Ishikawa (cell line): Measurements from ENCODE around the gene GIMAP8.

Experiments used
- CEBPB ChIP-seq: IDR thresholded peaks from 2 replicates; pipeline ENCODE4 v1.6.1; 2012
- CREB1 ChIP-seq: IDR thresholded peaks from 2 replicates; pipeline ENCODE4 v1.6.1; 2012; ENCODE audit warnings: low read depth
- EGR1 ChIP-seq: IDR thresholded peaks from 2 replicates; pipeline ENCODE4 v1.6.1; 2012
- EP300 ChIP-seq: IDR thresholded peaks from 2 replicates; pipeline ENCODE4 v1.6.1; 2012; ENCODE audit warnings: borderline replicate concordance
- FOXM1 ChIP-seq: IDR thresholded peaks from 2 replicates; pipeline ENCODE4 v1.6.1; 2012; ENCODE audit warnings: low read depth, borderline replicate concordance
- NFIC ChIP-seq: IDR thresholded peaks from 2 replicates; pipeline ENCODE4 v1.6.1; 2012
- TAF1 ChIP-seq: IDR thresholded peaks from 2 replicates; pipeline ENCODE4 v1.6.1; 2012; ENCODE audit warnings: low read depth, mild to moderate bottlenecking
- TCF12 ChIP-seq: IDR thresholded peaks from 2 replicates; pipeline ENCODE4 v1.6.1; 2012; ENCODE audit warnings: low read depth
- TEAD4 ChIP-seq: IDR thresholded peaks from 2 replicates; pipeline ENCODE4 v1.6.1; 2012
- YY1 ChIP-seq: IDR thresholded peaks from 2 replicates; pipeline ENCODE4 v1.6.1; 2012; ENCODE audit warnings: low read depth
- ZBTB7A ChIP-seq: IDR thresholded peaks from 2 replicates; pipeline ENCODE4 v1.6.1; 2012; ENCODE audit warnings: low read depth
- TF ChIP-seq, protein P1 (sequence below): IDR thresholded peaks from 2 replicates; pipeline ENCODE4 v1.6.1; 2012

DNA sequence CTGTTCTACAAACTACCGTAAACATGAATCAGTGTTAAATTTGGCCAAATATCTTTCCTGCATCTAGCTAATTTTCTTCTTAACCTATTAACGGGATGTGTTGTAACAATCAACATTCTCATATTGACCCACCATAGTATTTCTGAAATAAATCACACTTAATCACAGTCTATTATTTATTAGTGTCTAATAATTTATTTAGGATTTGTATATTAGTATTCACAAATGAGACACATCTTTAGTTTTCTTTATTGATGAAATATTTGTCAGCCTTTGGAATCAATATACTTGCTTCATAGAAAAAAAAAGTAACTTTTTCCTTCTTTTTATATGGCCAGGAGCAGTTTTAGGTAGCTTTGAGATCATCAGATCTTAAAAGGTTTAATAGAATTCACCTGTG is 68.9 kb downstream of the GIMAP8 start:
- no peak for TF ChIP-seq EP300
- TF ChIP-seq TAF1: no peak
- TF ChIP-seq ZBTB7A: no peak
- TF ChIP-seq EGR1: no peak
- TF ChIP-seq, protein P1, sequence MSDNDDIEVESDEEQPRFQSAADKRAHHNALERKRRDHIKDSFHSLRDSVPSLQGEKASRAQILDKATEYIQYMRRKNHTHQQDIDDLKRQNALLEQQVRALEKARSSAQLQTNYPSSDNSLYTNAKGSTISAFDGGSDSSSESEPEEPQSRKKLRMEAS: no peak
- TF ChIP-seq CREB1: no peak
- no peak for TF ChIP-seq YY1
- no peak for TF ChIP-seq TCF12
- TF ChIP-seq NFIC: no peak
- no peak for TF ChIP-seq TEAD4
- no peak for TF ChIP-seq FOXM1
- TF ChIP-seq CEBPB: no peak
